Aorta (tissue), 5 donors: ENCODE data around the gene RYR1. TPM values are rescaled to one million over a fixed set of nuclear protein-coding genes. Genes with fewer than 3 reads are reported as not detected.

Experiments
- ATAC-seq: fragments of 200-7000 bp; cut with Tn5 transposase; one replicate; pipeline ENCODE4 v1.9.1; 2022; ENCODE audit warnings: moderate library complexity; ENCODE audit not compliant: low FRiP score
- DNase-seq, 2 donors: peaks; one replicate each; pipeline ENCODE4 v3.0.0-alpha.2; 2020
- H3K27ac ChIP-seq, 2 donors: one replicate each; pipeline ENCODE4 v1.5.1; 2013; ENCODE audit warnings: low read length in 2 of 2, mild to moderate bottlenecking in 2 of 2, moderate library complexity in 2 of 2, control low read depth in 1 of 2, inconsistent platforms in 1 of 2, low read depth in 1 of 2
- H3K27me3 ChIP-seq, 2 donors: one replicate each; pipeline ENCODE4 v1.6.1; 2013; ENCODE audit warnings: control low read depth in 1 of 2, low read length in 1 of 2, mild to moderate bottlenecking in 1 of 2, moderate library complexity in 1 of 2; ENCODE audit not compliant: insufficient read depth in 2 of 2, control insufficient read depth in 1 of 2
- H3K36me3 ChIP-seq, 2 donors: one replicate each; pipeline ENCODE4 v1.6.1; 2013; ENCODE audit warnings: control low read depth in 1 of 2, low read length in 1 of 2, mild to moderate bottlenecking in 1 of 2; ENCODE audit not compliant: insufficient read depth in 2 of 2, control insufficient read depth in 1 of 2
- H3K4me1 ChIP-seq, 2 donors: one replicate each; pipeline ENCODE4 v1.6.1; 2013; ENCODE audit warnings: low read length in 2 of 2, control low read depth in 1 of 2, mild to moderate bottlenecking in 1 of 2, moderate library complexity in 1 of 2; ENCODE audit not compliant: insufficient read depth in 2 of 2, control insufficient read depth in 1 of 2
- H3K4me3 ChIP-seq, 2 donors: one replicate each; pipeline ENCODE4 v1.5.1; 2013; ENCODE audit warnings: low read length in 2 of 2, control low read depth in 1 of 2, mild to moderate bottlenecking in 1 of 2
- H3K9me3 ChIP-seq: one replicate; pipeline ENCODE4 v1.6.1; 2013; ENCODE audit warnings: mild to moderate bottlenecking, low read length; ENCODE audit not compliant: control insufficient read depth
- WGBS, 2 donors: extraction: QIAGEN DNeasy Blood & Tissue Kit; methylation state at CpG; one replicate each; pipeline ENCODE4 v1.1.7; 2013; 5-methylcytosine and 5-hydroxymethylcytosine counted together
- intact Hi-C, 2 donors: fragments of 100-400 bp; cut with DNase I; formaldehyde crosslinking; loops; one replicate each; pipeline versions ENCODE4 v1.14.2 to v1.15.0; 2022
- polyA plus RNA-seq, 2 donors: library from polyadenylated mRNA; stranded (reverse); fragments of 200-250 nt; gene quantifications; one replicate each; pipeline ENCODE4 v1.2.3, GENCODE V29; 2013
- total RNA-seq, 2 donors: library from RNA; stranded (reverse); fragmentation: NEBNext Ultra II Directional; extraction: Animal tissue kit (Norgen Biotek cat#: 25700); gene quantifications; one replicate each; pipeline ENCODE4 v1.2.1, GENCODE V29; 2021
- donor health status: healthy with polysubstance abuse.
- donor health status: Bipolar disorder and iron deficiency.
- donor health status: DM: no; HTN: no; CAD: no.
- donor health status: DM: no; HTN: no; CAD: no.
- donor health status: DM: yes; HTN: yes; CAD: no.

RYR1 gene
- total and polyA plus RNA-seq, 4 donors = 0.38 to 5.4 (median 1.2) TPM

DNA sequence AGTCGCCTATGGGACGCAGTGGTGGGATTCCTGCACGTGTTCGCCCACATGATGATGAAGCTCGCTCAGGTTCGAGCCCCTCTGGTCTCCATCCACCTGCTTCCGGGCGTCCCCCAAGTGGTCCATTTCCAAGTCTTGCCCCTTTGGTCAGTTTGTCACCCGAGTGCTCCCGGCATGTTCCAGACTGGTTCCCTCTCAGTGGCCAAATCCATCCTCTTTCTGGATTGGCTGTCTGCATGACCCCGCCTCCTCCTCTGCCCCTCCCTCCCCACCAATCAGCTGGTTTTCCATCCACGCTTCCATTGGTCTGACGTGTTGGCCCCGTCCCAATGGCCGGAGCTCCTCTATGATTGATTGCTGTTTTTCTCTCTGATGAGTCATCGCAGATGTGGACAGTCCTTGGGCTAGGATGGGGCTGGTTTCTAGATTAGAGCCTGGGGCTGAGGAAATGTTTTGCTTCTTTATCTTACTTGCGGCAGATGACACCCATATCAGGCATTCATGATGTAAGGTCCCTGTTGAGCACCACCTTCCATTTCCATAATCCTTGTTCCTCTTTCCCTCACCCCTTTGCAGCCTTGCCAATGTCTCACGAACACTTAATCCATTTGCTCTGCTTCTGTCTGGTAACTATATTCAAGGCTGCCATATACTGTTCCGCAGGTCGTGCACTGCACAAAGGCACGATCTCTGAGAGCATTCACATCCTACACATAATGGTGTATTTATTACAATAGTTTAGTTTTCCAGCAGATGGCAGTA lies 110.5 kb downstream of the RYR1 start:
- Histone ChIP-seq H3K4me3 (no peak overlapping the region), H3K4me1 (no peaks in the 10 kb centered on the region), H3K36me3 (no peaks in the 10 kb centered on the region), H3K9me3 (no peaks in the 10 kb centered on the region), H3K27ac (peak overlapping the region in 1 of 2 donors; percentile 29), H3K27me3 (no peaks in the 10 kb centered on the region)
- DNase-seq (peak; percentile 89 to 90), ATAC-seq (peak; percentile 85)
- WGBS, 2 donors = 40 to 41% methylated on average over 21 of the region's 21 CpGs
- intact Hi-C loops = loop anchor here (1.0 to 10.0 kb wide), 3 partner anchors 331 to 391 kb away; partner anchors contain the start of genes MRPS12 (in 2 of the 2), SARS2 (in 2 of the 2) and RINL (in 1 of the 2)

DNA sequence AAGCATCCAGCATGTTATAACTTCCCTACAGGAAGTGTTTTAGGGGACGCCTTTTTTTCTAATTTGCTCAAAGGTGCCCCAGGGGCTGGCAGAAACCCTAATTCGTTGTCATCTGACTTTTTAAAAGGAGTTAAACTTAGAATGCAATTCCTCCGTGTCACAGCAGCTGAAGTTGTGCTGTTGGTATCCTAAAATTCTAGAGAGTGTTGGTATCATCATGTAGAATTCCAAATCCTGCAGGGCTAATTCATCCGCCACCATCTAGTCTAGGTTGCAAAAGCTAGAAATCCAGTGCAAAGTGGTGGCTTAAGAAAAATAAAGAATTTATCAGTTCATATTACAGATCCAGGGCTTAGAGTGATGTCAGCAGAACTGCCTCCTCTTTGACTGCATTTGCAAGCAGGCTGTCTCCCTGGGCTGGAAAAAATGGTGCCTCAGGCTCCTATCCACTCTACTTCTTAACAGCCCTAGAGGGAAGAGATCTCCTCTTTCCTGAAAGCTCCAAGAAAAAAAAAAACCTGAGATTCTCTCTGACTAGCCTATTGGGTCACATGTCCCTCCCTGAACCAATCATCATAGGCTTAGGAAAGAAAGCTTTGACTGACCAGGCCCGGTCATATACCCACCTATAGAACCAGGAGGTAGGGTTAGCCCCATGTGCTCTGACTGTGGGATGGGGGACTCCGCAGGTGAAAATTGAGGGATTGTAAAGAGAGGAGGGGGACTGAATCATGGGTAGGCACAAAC lies 111.3 kb downstream of the RYR1 start:
- intact Hi-C loops = loop anchor here (1.0 to 10.0 kb wide), 3 partner anchors 330 to 390 kb away; partner anchors contain the start of genes MRPS12 (in 2 of the 2), SARS2 (in 2 of the 2) and RINL (in 1 of the 2)
- Histone ChIP-seq H3K27ac (no peak overlapping the region), H3K27me3 (no peaks in the 10 kb centered on the region), H3K4me1 (no peaks in the 10 kb centered on the region), H3K4me3 (no peak overlapping the region), H3K9me3 (no peaks in the 10 kb centered on the region), H3K36me3 (no peaks in the 10 kb centered on the region)
- 37 to 39% methylated on average over 6 of the region's 6 CpGs for WGBS, 2 donors
- ATAC-seq = no peak
- DNase-seq = no peak

DNA sequence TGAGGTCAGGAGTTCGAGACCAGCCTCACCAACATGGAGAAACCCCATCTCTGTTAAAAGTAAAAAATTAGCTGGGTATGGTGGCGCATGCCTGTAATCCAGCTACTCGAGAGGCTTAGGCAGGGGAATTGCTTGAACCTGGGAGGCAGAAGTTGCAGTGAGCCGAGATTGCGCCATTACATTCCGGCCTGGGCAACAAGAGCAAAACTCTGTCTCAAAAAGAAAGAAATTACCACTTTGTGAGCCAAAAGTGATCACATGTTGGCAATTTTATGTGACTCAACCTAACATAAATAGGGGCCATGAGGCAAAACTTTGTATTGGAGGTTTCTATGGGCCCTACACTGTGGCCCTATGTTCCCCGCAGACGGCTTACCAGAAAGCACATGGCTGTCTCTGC lies 112.1 kb downstream of the RYR1 start:
- no peaks in the 10 kb centered on the region for H3K9me3 ChIP-seq
- ATAC-seq (no peak), DNase-seq (no peak)
- H3K4me1 ChIP-seq = no peaks in the 10 kb centered on the region
- WGBS, 2 donors = 93 to 95% methylated on average over 8 of the region's 8 CpGs
- H3K36me3 ChIP-seq = no peaks in the 10 kb centered on the region
- H3K27ac ChIP-seq = no peak overlapping the region
- no peaks in the 10 kb centered on the region for H3K27me3 ChIP-seq
- intact Hi-C loops = loop anchor here (10.0 kb wide), 2 partner anchors 329 to 389 kb away; partner anchors contain the start of genes MRPS12 (in 1 of the 2), RINL (in 1 of the 2) and SARS2 (in 1 of the 2)
- no peak overlapping the region for H3K4me3 ChIP-seq

DNA sequence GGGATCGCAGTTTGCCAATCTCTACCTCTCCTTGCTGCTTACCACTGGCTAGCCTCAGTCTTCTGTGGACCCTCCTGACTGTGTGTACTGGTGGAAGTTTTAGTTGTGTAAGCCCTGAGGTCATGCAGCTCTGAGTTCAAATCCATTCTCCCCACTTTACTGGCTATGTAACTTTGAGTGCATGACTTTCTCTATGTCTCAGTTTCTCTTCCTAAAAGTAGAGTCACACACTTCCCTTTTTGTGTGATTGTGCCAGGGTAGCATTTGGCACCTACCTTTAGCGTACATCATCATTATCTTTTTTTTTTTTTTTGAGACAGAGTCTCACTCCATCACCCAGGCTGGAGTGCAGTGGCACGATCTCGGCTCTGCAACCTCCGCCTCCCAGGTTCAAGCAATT lies 113.9 kb downstream of the RYR1 start:
- peak in 1 of 2 donors; percentile 17 for DNase-seq
- H3K27me3 ChIP-seq = no peaks in the 10 kb centered on the region
- no peak overlapping the region for H3K27ac ChIP-seq
- no peaks in the 10 kb centered on the region for H3K4me1 ChIP-seq
- no peak for ATAC-seq
- H3K4me3 ChIP-seq = no peak overlapping the region
- H3K36me3 ChIP-seq = no peaks in the 10 kb centered on the region
- no peaks in the 10 kb centered on the region for H3K9me3 ChIP-seq
- WGBS, 2 donors = 90 to 91% methylated on average over 5 of the region's 5 CpGs
- intact Hi-C loops = loop anchor here (10.0 kb wide), 2 partner anchors 327 to 387 kb away; partner anchors contain the start of genes MRPS12 (in 1 of the 2), RINL (in 1 of the 2) and SARS2 (in 1 of the 2)

DNA sequence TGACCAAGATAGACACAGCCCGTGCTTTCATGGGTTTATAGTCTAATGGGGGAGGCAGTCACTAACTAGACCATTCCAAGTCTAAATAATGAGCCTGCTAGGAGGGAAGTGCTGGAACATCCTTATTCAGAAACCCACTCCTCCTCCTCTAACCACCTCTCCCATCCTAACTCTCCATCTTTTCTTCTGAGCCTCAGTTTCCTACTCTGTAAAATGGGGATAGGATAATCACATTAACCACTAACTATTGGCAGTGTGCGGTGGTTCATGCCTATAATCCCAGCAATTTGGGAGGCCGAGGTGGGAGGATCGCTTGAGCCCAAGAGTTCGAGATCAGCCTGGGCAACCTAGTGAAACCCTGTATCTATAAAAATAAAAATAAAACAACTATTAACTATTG lies 115.6 kb downstream of the RYR1 start:
- peak in 1 of 2 donors; percentile 9 for DNase-seq
- intact Hi-C loops = loop anchor here (10.0 kb wide), 2 partner anchors 326 to 386 kb away; partner anchors contain the start of genes MRPS12 (in 1 of the 2), RINL (in 1 of the 2) and SARS2 (in 1 of the 2)
- 94 to 95% methylated on average over 5 of the region's 5 CpGs for WGBS, 2 donors

DNA sequence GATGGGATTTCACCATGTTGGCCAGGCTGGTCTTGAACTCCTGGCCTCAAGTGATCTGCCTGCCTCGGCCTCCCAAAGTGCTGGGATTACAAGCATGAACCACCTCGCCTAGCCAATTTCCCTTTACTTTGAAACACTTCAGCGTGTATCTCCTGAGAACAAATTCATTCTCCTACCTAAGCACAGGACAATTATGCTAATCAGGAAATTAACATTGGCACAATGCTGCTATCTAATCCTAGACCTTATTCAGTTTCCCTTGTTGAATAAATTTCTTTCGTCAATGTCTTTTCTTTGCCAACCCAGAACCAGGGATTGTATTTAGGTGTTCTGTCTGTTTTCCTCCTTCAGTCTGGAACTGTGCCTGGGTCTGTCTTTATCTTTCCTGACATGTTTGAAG lies 116.5 kb downstream of the RYR1 start:
- 82 to 86% methylated on average over 4 of the region's 4 CpGs for WGBS, 2 donors
- no peaks in the 10 kb centered on the region for H3K9me3 ChIP-seq
- H3K27ac ChIP-seq = no peak overlapping the region
- H3K36me3 ChIP-seq = no peaks in the 10 kb centered on the region
- ATAC-seq (no peak), DNase-seq (no peak)
- H3K27me3 ChIP-seq = no peaks in the 10 kb centered on the region
- H3K4me3 ChIP-seq = no peak overlapping the region
- H3K4me1 ChIP-seq = no peaks in the 10 kb centered on the region
- intact Hi-C loops = loop anchor here (10.0 kb wide), 2 partner anchors 325 to 385 kb away; partner anchors contain the start of genes MRPS12 (in 1 of the 2), RINL (in 1 of the 2) and SARS2 (in 1 of the 2)

More for the DNA sequence above, 115.6 kb downstream of the RYR1 start:
- Histone ChIP-seq H3K4me3 (no peak overlapping the region), H3K27me3 (no peaks in the 10 kb centered on the region), H3K9me3 (no peaks in the 10 kb centered on the region), H3K4me1 (no peaks in the 10 kb centered on the region), H3K36me3 (no peaks in the 10 kb centered on the region), H3K27ac (no peak overlapping the region)
- ATAC-seq = no peak

DNA sequence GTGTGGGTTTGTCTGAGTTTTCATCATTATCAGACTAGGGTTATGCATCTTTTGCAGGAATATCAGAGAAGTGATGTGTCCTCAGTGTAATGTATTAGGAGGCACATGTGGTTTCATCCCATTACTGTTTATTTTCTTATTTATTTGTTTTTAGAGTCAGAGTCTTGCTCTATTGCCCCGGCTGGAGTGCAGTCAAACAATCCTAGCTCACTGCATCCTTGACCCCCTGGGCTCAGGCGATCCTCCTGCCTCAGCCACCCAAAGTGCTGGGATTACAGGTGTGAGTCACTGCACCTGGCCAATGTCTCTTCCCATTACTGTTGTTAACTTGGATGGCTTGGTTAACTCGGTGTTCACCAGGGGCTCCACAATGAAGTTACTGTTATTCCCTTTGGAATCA lies 116.9 kb downstream of the RYR1 start:
- H3K27me3 ChIP-seq = no peaks in the 10 kb centered on the region
- H3K27ac ChIP-seq = no peak overlapping the region
- H3K36me3 ChIP-seq = no peaks in the 10 kb centered on the region
- H3K4me1 ChIP-seq = no peaks in the 10 kb centered on the region
- peak in 1 of 2 donors; percentile 6 for DNase-seq
- intact Hi-C loops = no loop called here
- H3K4me3 ChIP-seq = no peak overlapping the region
- 74 to 78% methylated on average over 3 of the region's 3 CpGs for WGBS, 2 donors
- no peaks in the 10 kb centered on the region for H3K9me3 ChIP-seq
- ATAC-seq = no peak

DNA sequence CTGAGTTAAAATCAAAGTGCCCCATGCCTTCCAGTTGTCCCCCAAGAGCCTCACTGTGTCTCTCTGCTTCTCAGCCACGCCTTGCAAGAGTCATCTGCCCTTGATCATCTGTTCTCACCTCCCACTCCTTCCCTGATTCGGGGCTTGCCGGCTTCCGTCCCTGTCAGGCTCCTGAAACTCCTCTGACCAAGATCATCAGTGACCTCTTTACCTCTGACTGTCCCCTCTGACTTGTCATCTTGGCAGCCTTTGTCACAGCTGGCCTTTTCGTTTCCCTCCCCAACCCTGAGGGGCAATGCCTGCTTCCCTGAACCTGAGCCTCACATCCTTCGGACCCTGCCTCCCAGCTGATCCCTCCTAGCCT lies 117.9 kb downstream of the RYR1 start:
- intact Hi-C loops = no loop called here
- peak in 1 of 2 donors; percentile 3 for DNase-seq
- Histone ChIP-seq H3K27ac (no peak overlapping the region), H3K27me3 (no peaks in the 10 kb centered on the region), H3K9me3 (no peaks in the 10 kb centered on the region), H3K36me3 (no peaks in the 10 kb centered on the region), H3K4me3 (no peak overlapping the region), H3K4me1 (no peaks in the 10 kb centered on the region)
- WGBS, 2 donors = 76 to 80% methylated on average over 6 of the region's 6 CpGs
- ATAC-seq = no peak
